Spleen (tissue), 11 donors: ENCODE results near the gene PUM2. TPM values are rescaled to one million over a fixed set of nuclear protein-coding genes. Genes with fewer than 3 reads are reported as not detected.
A peak's percentile ranks its signal among the peaks of the same experiment; 100 is the strongest.

Experiments used
- DNase-seq: peaks from one replicate; pipeline ENCODE4 v3.0.0-alpha.2; 2020
- H3K27ac ChIP-seq, 8 donors: fragments of 200-600 bp; sonication (generic) in 7 of 8; 1 replicate in 4 of 8; 2 replicates in 4 of 8; pipeline versions ENCODE4 v1.5.0 to v1.8.0; 2016 to 2021; ENCODE audit warnings: inconsistent platforms in 4 of 8, mild to moderate bottlenecking in 4 of 8, moderate library complexity in 1 of 8
- H3K27me3 ChIP-seq, 7 donors: fragments of 200-600 bp; sonication (generic) in 6 of 7; replicated peaks in 1 of 7; 1 replicate in 4 of 7; 2 replicates in 3 of 7; pipeline versions ENCODE4 v1.5.0 to v1.8.0; 2016 to 2021; ENCODE audit warnings: inconsistent platforms in 3 of 7, mild to moderate bottlenecking in 1 of 7
- H3K36me3 ChIP-seq, 6 donors: fragments of 200-600 bp; sonication (generic) in 5 of 6; 1 replicate in 4 of 6; 2 replicates in 2 of 6; pipeline versions ENCODE4 v1.5.0 to v1.8.0; 2016 to 2021; ENCODE audit warnings: inconsistent platforms in 2 of 6
- H3K4me1 ChIP-seq, 6 donors: fragments of 200-600 bp; sonication (generic) in 5 of 6; 1 replicate in 3 of 6; 2 replicates in 3 of 6; pipeline versions ENCODE4 v1.5.0 to v1.8.0; 2016 to 2021; ENCODE audit warnings: inconsistent platforms in 3 of 6
- H3K4me3 ChIP-seq, 8 donors: fragments of 200-600 bp; sonication (generic) in 7 of 8; 1 replicate in 4 of 8; 2 replicates in 4 of 8; pipeline versions ENCODE4 v1.5.0 to v1.8.0; 2016 to 2021; ENCODE audit warnings: inconsistent platforms in 4 of 8, mild to moderate bottlenecking in 4 of 8, moderate library complexity in 2 of 8
- H3K9me3 ChIP-seq, 8 donors: fragments of 200-600 bp; sonication (generic) in 7 of 8; 1 replicate in 4 of 8; 2 replicates in 4 of 8; pipeline versions ENCODE4 v1.5.0 to v1.8.0; 2016 to 2021; ENCODE audit warnings: inconsistent platforms in 4 of 8
- POLR2A ChIP-seq, 3 donors: fragments of 450-650 bp; IDR thresholded peaks; one replicate each; pipeline ENCODE4 v1.5.1; 2017; ENCODE audit warnings: antibody characterized with exemption in 3 of 3, mild to moderate bottlenecking in 1 of 3
- POLR2AphosphoS5 ChIP-seq, 3 donors: sonication (generic); formaldehyde crosslinking; IDR thresholded peaks; one replicate each; pipeline ENCODE4 v1.5.1; 2017; ENCODE audit warnings: antibody characterized with exemption in 3 of 3
- WGBS, 5 donors: extraction: QIAGEN DNeasy Blood & Tissue Kit in 3 of 5; methylation state at CpG; one replicate each; pipeline versions ENCODE4 v1.1.5 to v1.1.7; 2013 to 2018; 5-methylcytosine and 5-hydroxymethylcytosine counted together
- intact Hi-C: fragments of 100-400 bp; cut with DNase I; formaldehyde crosslinking; loops from one replicate; pipeline ENCODE4 v1.15.0; 2023; ENCODE audit warnings: low total_unique reads
- polyA plus RNA-seq, 3 donors: library from polyadenylated mRNA; stranded (reverse); fragments of 200-250 nt; gene quantifications; one replicate each; pipeline ENCODE4 v1.2.1, GENCODE V29; 2013
- total RNA-seq, 7 donors: library from RNA; depleted of rRNA in 3 of 7; stranded (reverse); fragments of >200 nt in 3 of 7; fragmentation: NEBNext Ultra II Directional in 4 of 7; extraction: Animal tissue kit (Norgen Biotek cat#: 25700) in 4 of 7; gene quantifications; one replicate each; pipeline versions ENCODE4 v1.1.0 to v1.2.1, GENCODE V29; 2016 to 2021
- TF ChIP-seq, protein P1 (sequence below), 11 experiments: fragments of 200-600 bp in 7 of 11; fragments of 450-650 bp in 4 of 11; sonication (generic) in 4 of 11; IDR thresholded peaks in 8 of 11; conservative IDR thresholded peaks in 3 of 11; 1 replicate in 7 of 11; 2 replicates in 4 of 11; pipeline versions ENCODE4 v1.4.0 to v1.8.0; 2016 to 2021; ENCODE audit warnings: antibody characterized with exemption in 11 of 11, inconsistent platforms in 4 of 11, mild to moderate bottlenecking in 1 of 11
- donor health status: healthy with polysubstance abuse.
- donor health status: DM: no; HTN: no; CAD: no; lungs with moderate emphysema.
- donor health status: DM: no; HTN: no; CAD: no.
- donor health status: Bipolar disorder and iron deficiency.
- donor health status: healthy.
- donor health status: DM: no; HTN: no; CAD: no.
- donor health status: DM: yes; HTN: yes; CAD: no.

The PUM2 gene
- total and polyA plus RNA-seq, 10 donors = 29.2 to 137 (median 91.0) TPM

DNA sequence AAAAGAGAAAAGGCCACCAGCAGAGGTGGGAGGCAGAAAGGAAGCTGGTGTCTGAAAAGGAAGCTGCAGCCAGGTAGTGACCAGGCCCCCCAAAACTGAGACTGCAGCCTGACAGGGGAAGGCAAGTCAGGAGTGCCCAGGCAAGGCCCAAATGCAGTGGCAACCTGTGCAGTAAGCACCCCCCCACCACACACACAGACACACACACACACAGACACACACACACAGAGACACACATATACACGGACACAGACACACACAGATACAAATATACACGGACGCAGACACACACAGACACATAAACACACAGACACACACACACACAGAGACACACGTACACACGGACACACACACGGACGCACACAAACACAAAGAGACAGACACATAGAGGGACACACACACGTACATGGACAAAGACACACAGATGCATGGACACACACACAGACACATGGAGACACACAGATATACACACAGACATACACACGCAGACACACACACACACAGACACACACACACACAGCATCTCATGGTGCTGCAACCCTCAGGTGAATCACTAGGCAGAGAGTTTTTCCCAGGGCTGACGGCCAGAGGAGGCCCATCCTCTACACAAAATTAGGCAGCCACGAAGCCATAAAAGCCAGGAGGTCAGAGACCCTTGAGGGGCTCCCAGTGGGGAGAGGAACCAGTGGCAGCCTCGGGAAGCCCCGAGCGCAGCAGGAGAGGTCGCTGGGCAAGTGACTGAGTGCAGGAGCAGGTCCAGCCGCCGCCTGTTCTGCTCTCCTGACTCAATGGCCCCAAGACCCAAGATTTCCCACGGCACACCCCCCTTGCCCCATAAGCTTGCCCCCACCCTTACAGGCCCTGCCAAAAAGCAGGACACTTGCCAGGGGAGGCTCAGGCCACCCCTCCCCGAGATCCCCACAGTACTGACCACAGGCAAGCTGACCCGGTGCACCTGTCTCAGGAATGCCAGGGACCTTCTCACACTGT is 132.0 kb downstream of the PUM2 start:
- Histone ChIP-seq H3K4me3 (no peak overlapping the region), H3K27me3 (peaks cover 0 to 28% (median 14%) of the 10 kb centered on the region in 7 donors), H3K9me3 (no peaks in the 10 kb centered on the region), H3K36me3 (no peaks in the 10 kb centered on the region), H3K27ac (no peak overlapping the region), H3K4me1 (peaks cover 4 to 12% (median 8%) of the 10 kb centered on the region in 6 donors)
- 90 to 93% (median 90%) methylated on average over 16 to 20 of the region's 20 CpGs for WGBS, 5 donors
- TF ChIP-seq, protein P1, sequence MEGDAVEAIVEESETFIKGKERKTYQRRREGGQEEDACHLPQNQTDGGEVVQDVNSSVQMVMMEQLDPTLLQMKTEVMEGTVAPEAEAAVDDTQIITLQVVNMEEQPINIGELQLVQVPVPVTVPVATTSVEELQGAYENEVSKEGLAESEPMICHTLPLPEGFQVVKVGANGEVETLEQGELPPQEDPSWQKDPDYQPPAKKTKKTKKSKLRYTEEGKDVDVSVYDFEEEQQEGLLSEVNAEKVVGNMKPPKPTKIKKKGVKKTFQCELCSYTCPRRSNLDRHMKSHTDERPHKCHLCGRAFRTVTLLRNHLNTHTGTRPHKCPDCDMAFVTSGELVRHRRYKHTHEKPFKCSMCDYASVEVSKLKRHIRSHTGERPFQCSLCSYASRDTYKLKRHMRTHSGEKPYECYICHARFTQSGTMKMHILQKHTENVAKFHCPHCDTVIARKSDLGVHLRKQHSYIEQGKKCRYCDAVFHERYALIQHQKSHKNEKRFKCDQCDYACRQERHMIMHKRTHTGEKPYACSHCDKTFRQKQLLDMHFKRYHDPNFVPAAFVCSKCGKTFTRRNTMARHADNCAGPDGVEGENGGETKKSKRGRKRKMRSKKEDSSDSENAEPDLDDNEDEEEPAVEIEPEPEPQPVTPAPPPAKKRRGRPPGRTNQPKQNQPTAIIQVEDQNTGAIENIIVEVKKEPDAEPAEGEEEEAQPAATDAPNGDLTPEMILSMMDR (IDR thresholded peaks at IDR 0.05 in 8 of 11, conservative IDR thresholded peaks at IDR 0.05 in 3 of 11) = no peak
- TF ChIP-seq POLR2AphosphoS5 (IDR thresholded peaks at IDR 0.05) (no peak), POLR2A (IDR thresholded peaks at IDR 0.05) (no peak)
- intact Hi-C loops = no loop called here
- peak; percentile 55 for DNase-seq

DNA sequence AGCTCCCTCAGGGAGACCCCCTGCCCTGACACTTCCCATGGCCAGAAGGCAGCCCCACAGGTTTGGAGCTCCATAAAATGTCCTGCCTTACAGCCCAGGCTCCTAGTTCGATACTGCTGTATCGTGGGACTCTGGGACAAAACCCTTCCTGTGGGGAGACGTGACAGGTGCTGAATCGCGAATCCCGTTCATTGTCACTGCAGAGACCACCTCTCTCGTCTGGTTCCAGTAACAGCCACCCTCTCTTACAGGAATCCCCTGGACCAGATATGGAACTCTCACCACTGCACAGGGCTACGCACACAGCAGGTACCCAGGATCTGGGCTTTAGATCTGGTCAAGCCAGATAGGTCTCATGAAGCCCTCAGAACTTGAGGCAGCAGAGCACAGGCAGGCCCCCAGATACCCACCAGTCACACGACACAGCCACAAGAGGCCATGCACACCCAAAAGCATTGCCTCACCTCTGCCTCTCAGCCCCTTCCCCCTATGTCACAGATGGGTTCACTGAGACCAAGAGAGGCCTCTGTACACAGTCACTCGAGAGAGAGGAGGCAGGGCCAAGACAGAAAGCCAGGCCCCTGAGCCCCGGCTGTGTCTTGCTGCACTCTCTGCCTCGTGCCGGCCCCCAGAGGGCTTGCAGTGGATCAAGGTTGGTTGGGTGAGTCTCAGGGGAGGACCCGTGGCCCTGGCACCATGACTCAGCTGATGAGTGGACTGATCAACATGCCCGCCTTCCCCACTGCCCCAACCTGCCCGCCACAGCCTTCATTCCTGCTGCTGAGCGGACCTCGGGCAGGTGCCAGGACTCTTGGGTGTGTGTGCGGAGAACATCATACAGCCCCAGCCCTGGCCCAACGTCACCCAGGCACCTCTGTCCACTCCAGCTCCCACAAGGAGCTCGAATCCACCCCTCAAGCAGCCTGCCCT is 133.3 kb downstream of the PUM2 start:
- intact Hi-C loops = no loop called here
- no peak for TF ChIP-seq POLR2A (IDR thresholded peaks at IDR 0.05)
- TF ChIP-seq, protein P1 (IDR thresholded peaks at IDR 0.05 in 8 of 11, conservative IDR thresholded peaks at IDR 0.05 in 3 of 11) = no peak
- no peak for TF ChIP-seq POLR2AphosphoS5 (IDR thresholded peaks at IDR 0.05)
- Histone ChIP-seq H3K27me3 (peaks cover 0 to 15% (median under 1%) of the 10 kb centered on the region in 7 donors), H3K4me3 (no peak overlapping the region), H3K4me1 (peaks cover 2 to 16% (median 12%) of the 10 kb centered on the region in 6 donors), H3K36me3 (no peaks in the 10 kb centered on the region), H3K27ac (no peak overlapping the region), H3K9me3 (no peaks in the 10 kb centered on the region)
- peak; percentile 72 for DNase-seq
- WGBS, 5 donors = 85 to 93% (median 86%) methylated on average over 13 to 21 of the region's 21 CpGs

DNA sequence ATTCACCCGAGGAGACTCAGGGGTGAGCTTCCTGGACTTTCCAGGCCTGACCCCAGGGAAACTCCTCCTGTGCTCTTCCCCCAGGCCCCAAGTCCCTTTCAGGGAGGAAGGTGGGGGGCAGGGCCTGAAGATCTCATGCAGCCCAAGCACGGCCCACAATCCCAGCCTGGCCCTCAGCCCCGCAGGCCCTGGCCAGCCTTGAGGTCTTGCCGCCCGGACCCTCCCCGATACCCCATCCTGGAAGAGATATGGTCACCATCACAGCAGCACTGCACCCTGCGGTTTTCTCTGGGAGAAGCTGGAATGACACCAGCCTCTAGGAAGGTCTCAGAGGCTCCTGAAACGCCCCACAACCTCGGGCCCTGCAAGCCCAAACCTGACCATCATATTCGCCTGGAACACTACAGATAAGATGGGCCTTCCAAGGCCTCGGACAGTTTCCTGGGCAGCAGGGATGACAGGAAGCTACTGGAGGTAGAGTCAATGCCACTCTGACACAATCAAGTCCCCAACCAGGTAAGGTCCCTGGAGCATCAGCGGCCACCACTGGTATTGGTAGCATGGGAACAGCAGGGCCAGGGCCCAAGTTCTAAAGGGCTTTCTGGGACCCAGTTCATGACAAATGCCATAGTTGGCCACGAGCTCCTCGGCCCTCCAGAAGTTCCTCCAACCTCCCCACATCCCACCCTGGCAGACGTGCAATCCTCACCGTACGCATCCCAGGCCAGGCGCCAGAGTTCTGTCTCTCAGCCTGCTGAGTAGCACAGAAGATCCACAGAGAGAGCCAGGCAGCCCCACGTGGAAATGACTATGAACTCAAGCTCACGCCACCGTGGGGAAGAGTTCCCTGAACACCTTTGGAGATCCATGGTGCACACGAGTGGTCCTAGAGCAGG is 134.3 kb downstream of the PUM2 start:
- no peak overlapping the region for H3K4me3 ChIP-seq
- DNase-seq = peak; percentile 69
- no peaks in the 10 kb centered on the region for H3K36me3 ChIP-seq
- 83 to 94% (median 87%) methylated on average over 21 to 22 of the region's 22 CpGs for WGBS, 5 donors
- H3K4me1 ChIP-seq = peaks cover 2 to 19% (median 12%) of the 10 kb centered on the region in 6 donors
- H3K9me3 ChIP-seq = no peaks in the 10 kb centered on the region
- intact Hi-C loops = no loop called here
- H3K27me3 ChIP-seq = peaks cover 0 to 6% (median 0%) of the 10 kb centered on the region in 7 donors
- peak overlapping the region in 1 of 8 donors; percentile 65 for H3K27ac ChIP-seq
- TF ChIP-seq, protein P1 (IDR thresholded peaks at IDR 0.05 in 8 of 11, conservative IDR thresholded peaks at IDR 0.05 in 3 of 11) = no peak
- TF ChIP-seq POLR2AphosphoS5 (IDR thresholded peaks at IDR 0.05) = no peak
- no peak for TF ChIP-seq POLR2A (IDR thresholded peaks at IDR 0.05)
